Breast epithelium (tissue), 4 donors: ENCODE data around the gene NUB1. TPM values are rescaled to one million over a fixed set of nuclear protein-coding genes. Genes with fewer than 3 reads are reported as not detected.

Experiments
- DNase-seq, 2 donors: peaks; one replicate each; pipeline ENCODE4 v3.0.0-alpha.2; 2019; ENCODE audit warnings: low spot score in 2 of 2
- H3K27ac ChIP-seq, 2 donors: fragments of 200-600 bp; sonication (generic) in 1 of 2; one replicate each; pipeline ENCODE4 v1.5.1; 2016 to 2019; ENCODE audit warnings: mild to moderate bottlenecking in 1 of 2
- H3K27me3 ChIP-seq, 2 donors: fragments of 200-600 bp; sonication (generic) in 1 of 2; one replicate each; pipeline versions ENCODE4 v1.5.1 to v1.6.0; 2017 to 2019; ENCODE audit warnings: control low read depth in 1 of 2, mild to moderate bottlenecking in 1 of 2
- H3K36me3 ChIP-seq: fragments of 200-600 bp; one replicate; pipeline ENCODE4 v1.5.1; 2019
- H3K4me1 ChIP-seq, 2 donors: fragments of 200-600 bp; sonication (generic); one replicate each; pipeline ENCODE4 v1.5.1; 2016 to 2019; ENCODE audit warnings: control low read depth in 1 of 2
- H3K4me3 ChIP-seq, 3 donors: fragments of 200-600 bp; sonication (generic); 1 replicate in 2 of 3; 2 replicates in 1 of 3; pipeline ENCODE4 v1.5.1; 2016 to 2019; ENCODE audit warnings: mild to moderate bottlenecking in 3 of 3, moderate library complexity in 2 of 3
- H3K9me3 ChIP-seq, 2 donors: fragments of 200-600 bp; sonication (generic) in 1 of 2; one replicate each; pipeline ENCODE4 v1.5.1; 2016 to 2019; ENCODE audit warnings: control low read depth in 1 of 2
- POLR2A ChIP-seq: fragments of 450-650 bp; IDR thresholded peaks from one replicate; pipeline ENCODE4 v1.6.1; 2016; ENCODE audit warnings: antibody characterized with exemption, mild to moderate bottlenecking, moderate library complexity
- POLR2AphosphoS5 ChIP-seq, 3 donors: sonication (generic); formaldehyde crosslinking; IDR thresholded peaks; one replicate each; pipeline ENCODE4 v1.6.1; 2017; ENCODE audit warnings: antibody characterized with exemption in 3 of 3
- intact Hi-C: fragments of 100-400 bp; cut with DNase I; formaldehyde crosslinking; loops from one replicate; pipeline ENCODE4 v1.15.1; 2023; ENCODE audit warnings: low total_unique reads
- total RNA-seq, 3 donors: library from RNA; depleted of rRNA; stranded (reverse); fragments of >200 nt; gene quantifications; one replicate each; pipeline ENCODE4 v1.1.0, GENCODE V29; 2016
- TF ChIP-seq, protein P1 (sequence below), 3 donors: fragments of 450-650 bp; IDR thresholded peaks; one replicate each; pipeline ENCODE4 v1.5.1; 2016 to 2017; ENCODE audit warnings: antibody characterized with exemption in 3 of 3, mild to moderate bottlenecking in 3 of 3, moderate library complexity in 3 of 3

Gene NUB1
- total RNA-seq, 3 donors from 2014 or later: 61.9 to 71.7 (median 62.7) TPM

DNA sequence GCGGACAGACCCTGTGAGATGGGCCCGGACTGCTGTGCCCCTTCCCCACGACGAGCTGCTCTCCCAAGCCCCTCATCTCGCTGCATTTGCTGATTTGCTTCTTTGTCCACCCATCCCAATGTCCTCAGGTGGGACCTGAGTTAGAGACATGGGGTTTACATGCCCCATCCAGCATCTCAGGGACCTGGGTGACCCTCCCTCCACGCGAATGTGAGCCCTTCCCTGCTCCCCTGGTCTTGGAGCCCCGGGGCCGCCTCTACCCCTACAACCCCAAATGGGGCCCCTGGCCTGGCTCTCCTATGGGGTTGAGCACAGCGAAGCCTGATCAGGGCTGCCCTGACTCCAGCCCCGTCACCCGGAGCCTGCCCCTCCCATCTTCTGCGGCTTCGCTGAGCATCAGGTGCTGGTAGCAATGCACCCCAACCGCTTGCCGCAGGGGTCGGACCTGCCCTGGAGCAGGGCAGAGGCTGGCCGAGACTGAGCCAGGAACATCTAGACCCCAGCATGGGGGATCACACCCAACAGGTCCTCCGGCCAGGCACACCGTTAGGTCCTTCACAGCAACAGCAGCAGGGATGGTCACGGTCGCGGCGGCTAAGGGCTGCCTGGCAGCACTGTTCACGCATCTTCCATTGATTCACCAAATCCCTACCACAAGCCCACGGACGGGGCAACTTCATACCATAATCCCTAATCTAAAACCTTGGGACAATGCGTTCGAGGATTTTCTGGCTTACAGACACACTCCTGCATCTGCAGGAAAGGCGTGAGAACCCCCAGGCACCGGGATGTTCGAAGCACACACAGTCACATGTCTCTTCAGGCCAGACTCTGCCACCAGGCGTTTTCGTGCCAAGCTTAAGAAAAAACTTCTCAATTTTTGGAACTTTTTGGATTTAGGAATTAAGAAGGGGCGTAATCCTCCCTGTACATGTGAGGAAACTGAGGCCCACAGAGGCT, 52.7 kb downstream of the NUB1 start:
- Histone ChIP-seq H3K27ac (no peak overlapping the region), H3K27me3 (no peaks in the 10 kb centered on the region), H3K9me3 (no peaks in the 10 kb centered on the region), H3K4me1 (no peaks in the 10 kb centered on the region), H3K4me3 (no peak overlapping the region), H3K36me3 (no peaks in the 10 kb centered on the region)
- DNase-seq: no peak
- intact Hi-C loops: no loop called here
- TF ChIP-seq POLR2A (no peak), POLR2AphosphoS5 (IDR thresholded peaks at IDR 0.05) (no peak)
- TF ChIP-seq, protein P1, sequence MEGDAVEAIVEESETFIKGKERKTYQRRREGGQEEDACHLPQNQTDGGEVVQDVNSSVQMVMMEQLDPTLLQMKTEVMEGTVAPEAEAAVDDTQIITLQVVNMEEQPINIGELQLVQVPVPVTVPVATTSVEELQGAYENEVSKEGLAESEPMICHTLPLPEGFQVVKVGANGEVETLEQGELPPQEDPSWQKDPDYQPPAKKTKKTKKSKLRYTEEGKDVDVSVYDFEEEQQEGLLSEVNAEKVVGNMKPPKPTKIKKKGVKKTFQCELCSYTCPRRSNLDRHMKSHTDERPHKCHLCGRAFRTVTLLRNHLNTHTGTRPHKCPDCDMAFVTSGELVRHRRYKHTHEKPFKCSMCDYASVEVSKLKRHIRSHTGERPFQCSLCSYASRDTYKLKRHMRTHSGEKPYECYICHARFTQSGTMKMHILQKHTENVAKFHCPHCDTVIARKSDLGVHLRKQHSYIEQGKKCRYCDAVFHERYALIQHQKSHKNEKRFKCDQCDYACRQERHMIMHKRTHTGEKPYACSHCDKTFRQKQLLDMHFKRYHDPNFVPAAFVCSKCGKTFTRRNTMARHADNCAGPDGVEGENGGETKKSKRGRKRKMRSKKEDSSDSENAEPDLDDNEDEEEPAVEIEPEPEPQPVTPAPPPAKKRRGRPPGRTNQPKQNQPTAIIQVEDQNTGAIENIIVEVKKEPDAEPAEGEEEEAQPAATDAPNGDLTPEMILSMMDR (IDR thresholded peaks at IDR 0.05): no peak

DNA sequence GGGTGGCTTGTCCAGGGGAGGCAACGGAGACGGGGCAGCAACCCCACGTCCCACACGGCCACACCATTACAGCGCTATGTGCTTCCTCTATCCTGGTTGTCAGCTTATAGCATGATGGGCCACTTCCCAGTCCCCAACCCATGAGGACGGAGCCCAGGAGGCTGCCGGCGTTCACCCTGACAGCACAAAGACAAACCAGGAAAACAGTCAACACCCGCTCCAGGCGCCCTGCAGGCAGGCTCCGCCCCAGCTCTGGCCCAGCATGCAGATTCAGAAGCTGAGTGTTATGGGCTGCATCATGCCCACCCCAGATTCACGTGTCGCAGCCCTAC, 53.4 kb downstream of the NUB1 start:
- intact Hi-C loops: no loop called here
- H3K36me3 ChIP-seq: no peaks in the 10 kb centered on the region
- TF ChIP-seq POLR2AphosphoS5 (IDR thresholded peaks at IDR 0.05) (no peak), POLR2A (no peak)
- TF ChIP-seq, protein P1 (IDR thresholded peaks at IDR 0.05): no peak
- H3K4me3 ChIP-seq: no peak overlapping the region
- DNase-seq: no peak
- no peak overlapping the region for H3K27ac ChIP-seq
- no peaks in the 10 kb centered on the region for H3K27me3 ChIP-seq
- H3K4me1 ChIP-seq: no peaks in the 10 kb centered on the region
- no peaks in the 10 kb centered on the region for H3K9me3 ChIP-seq

DNA sequence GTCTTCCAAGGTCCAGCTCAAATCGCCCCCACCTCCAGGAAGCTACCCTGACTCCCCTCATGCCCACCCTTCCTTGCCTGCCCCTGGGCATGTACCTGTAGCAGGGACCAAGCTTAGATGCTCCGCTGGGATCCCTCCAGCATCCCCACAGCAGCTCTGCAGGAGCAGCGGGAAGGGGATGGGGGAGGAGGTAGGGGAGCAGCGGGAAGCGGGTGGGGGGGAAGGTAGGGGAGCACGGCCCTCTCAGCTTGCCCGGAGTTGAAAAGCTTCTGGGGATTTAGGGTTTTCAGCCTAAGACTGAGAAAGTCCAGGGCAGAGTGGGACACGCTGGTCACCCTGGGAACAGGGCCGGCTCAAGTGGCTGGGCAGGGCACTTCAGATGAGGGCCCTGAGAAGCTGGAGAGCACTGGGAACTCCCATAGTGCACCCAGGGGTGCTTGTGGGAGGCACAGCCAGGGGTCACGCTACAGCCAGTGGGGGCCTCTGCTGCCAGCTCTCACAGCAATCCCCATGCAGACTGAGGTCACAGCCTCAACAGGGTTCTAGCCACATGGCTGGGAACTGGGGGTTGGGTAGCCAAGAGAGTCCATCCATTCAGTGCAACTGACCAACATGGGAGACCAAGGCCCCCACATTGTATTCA, 54.8 kb downstream of the NUB1 start:
- H3K27me3 ChIP-seq: no peaks in the 10 kb centered on the region
- intact Hi-C loops: no loop called here
- DNase-seq: no peak

DNA sequence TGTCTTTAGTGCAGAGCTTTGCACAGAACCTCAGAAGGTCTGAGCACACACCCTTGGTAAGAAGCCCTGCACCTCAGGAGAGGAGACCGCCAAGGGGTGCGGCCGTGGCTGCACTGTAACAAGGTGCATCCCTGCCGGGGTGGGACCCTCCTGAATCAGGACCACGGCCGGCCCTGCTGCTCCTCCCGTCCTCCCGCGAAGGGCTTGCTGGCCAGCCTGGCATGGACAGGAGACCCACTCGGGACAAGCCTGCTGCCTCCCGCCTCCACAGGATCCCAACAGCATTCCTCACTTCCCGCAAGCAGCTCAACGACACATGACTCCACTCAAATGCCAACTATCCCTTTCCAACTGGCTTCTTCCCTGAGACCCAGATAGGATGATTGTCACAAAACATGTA, 55.4 kb downstream of the NUB1 start:
- DNase-seq: no peak
- H3K27me3 ChIP-seq: no peaks in the 10 kb centered on the region
- H3K4me1 ChIP-seq: no peaks in the 10 kb centered on the region
- H3K9me3 ChIP-seq: no peaks in the 10 kb centered on the region
- no peaks in the 10 kb centered on the region for H3K36me3 ChIP-seq
- H3K27ac ChIP-seq: no peak overlapping the region
- no peak overlapping the region for H3K4me3 ChIP-seq
- intact Hi-C loops: no loop called here
- no peak for TF ChIP-seq POLR2A
- TF ChIP-seq POLR2AphosphoS5 (IDR thresholded peaks at IDR 0.05): no peak
- TF ChIP-seq, protein P1 (IDR thresholded peaks at IDR 0.05): no peak

More for the DNA sequence above, 54.8 kb downstream of the NUB1 start:
- no peaks in the 10 kb centered on the region for H3K4me1 ChIP-seq
- H3K36me3 ChIP-seq: no peaks in the 10 kb centered on the region
- no peak overlapping the region for H3K27ac ChIP-seq
- H3K4me3 ChIP-seq: no peak overlapping the region
- TF ChIP-seq POLR2A: no peak
- TF ChIP-seq, protein P1 (IDR thresholded peaks at IDR 0.05): no peak
- no peak for TF ChIP-seq POLR2AphosphoS5 (IDR thresholded peaks at IDR 0.05)
- H3K9me3 ChIP-seq: no peaks in the 10 kb centered on the region
